NOMO-1 treated with DMSO at 0.1 percent for 48 hours (cell line): Measurements from ENCODE around the gene PTGES2.

Experiments used
- DNase-seq: peaks from one replicate; lab custom pipeline; 2025; ENCODE audit not compliant: unreplicated experiment; lab: John Stamatoyannopoulos, UW

Gene PTGES2

GRCh38 chr9:128106181-128106939 lies 21.2 kb downstream of the PTGES2 start:
- no peak for DNase-seq

GRCh38 chr9:128105538-128106175 lies 21.9 kb downstream of the PTGES2 start:
- DNase-seq = no peak

GRCh38 chr9:128104171-128104618 lies 23.3 kb downstream of the PTGES2 start:
- no peak for DNase-seq

DNA sequence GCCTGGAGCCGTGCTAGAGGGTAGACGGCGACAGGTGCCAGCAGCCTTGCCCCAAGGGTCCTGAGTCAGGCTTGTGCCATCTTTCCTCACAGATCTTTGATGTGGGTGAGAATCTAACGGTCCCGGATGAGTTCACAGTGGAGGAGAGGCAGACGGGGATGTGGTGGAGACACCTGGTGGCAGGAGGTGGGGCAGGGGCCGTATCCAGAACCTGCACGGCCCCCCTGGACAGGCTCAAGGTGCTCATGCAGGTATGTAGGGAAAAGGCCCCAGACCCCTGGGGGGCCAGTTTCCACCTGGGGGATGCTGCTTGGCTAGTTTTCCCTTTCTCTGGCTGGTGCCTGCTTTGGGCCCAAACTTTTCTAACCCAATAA lies 24.0 kb downstream of the PTGES2 start:
- no peak for DNase-seq

DNA sequence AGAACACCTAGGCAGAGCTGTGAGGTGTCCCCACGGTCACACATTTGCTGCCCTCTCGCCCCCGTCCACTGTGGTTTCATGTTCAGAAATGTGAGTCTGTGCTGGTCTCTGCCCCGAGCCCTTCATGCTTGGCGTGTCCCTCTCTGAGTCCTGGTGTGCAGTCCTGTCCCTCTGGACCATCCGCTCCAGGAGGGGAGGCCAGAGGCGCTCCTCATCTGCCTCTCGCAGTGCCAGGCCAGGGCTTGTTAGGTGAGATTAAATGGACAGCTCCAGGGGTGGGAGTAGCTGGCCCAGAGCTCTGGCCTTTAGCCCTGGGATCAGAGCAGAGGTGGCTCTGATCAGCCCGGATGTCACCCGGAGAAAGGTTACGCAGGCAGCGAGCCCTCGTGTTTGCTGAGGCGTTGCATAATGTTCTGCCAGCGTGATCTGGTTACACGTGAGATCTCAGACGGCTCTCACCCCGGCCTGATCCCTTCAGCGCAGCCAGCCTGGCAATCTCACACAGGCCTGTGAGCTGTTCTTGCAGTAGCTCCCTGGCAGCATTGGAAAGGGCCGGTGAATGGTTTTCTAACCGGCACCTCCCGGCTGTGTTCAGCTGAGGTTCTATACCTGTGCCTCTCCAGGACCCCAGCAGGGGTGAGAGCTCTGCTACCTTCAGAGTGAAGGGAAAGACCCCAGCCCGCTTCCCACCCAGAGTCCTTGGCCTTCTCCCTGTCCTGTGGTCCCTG lies 24.5 kb downstream of the PTGES2 start:
- no peak for DNase-seq

DNA sequence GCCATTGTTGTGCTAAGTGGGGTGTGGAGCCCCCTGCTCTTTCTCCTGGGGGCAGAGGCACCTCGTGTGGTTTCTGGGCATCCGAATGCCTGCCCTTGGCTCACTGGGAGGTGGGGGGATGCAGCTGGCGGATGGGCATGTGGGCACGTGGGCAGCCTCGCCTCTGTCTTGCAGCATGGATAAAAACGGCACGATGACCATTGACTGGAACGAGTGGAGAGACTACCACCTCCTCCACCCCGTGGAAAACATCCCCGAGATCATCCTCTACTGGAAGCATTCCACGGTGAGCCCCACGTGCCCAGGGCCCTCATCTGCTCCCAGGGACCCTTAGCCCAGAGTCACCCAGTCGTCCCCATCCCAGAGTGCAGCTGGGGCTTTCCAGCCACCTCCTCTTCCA lies 25.3 kb downstream of the PTGES2 start:
- no peak for DNase-seq

GRCh38 chr9:128101690-128102089 lies 25.8 kb downstream of the PTGES2 start:
- DNase-seq = no peak

DNA sequence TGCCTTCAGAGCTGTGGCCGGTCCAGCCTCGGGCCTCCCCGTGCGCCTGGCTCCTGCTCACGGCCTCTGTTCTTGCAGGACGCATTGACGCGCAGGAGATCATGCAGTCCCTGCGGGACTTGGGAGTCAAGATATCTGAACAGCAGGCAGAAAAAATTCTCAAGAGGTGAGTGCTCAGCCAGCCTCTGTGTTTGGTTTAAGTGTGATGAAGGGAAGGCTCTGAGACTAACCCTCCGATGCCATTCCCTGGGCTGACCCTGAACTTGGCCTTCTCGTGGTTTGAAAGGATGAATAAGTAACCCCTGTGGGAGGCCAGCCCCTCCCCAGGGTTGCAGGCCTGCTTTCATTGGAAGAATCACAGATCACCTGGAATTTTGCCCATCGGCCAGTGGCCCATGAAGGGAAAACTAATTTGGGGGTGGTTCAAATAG lies 26.3 kb downstream of the PTGES2 start:
- no peak for DNase-seq

DNA sequence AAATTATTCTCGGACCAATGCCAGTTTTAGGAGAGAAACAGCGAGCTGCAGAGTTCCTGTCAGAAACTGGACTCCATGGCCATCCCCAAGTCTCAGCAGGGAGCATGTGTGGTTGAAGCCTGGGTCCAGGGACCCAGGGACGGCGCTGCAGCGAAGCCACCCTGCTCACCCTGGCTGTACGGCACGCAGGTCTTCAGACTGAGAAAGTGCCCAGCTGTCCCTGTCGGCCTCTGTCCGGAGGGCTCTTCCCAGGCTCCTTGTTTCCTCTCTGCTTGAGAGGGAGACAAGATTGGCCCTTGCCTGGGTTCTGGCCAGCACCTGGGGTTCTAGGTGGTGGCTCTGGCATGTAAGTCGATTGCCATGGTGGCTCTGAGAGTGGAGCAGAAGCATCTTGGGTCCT lies 26.9 kb downstream of the PTGES2 start:
- DNase-seq = no peak

GRCh38 chr9:128099932-128100491 lies 27.5 kb downstream of the PTGES2 start:
- no peak for DNase-seq

- no peak for DNase-seq
These were observed 28.1 kb downstream of the PTGES2 start for GRCh38 chr9:128099231-128099931.

DNA sequence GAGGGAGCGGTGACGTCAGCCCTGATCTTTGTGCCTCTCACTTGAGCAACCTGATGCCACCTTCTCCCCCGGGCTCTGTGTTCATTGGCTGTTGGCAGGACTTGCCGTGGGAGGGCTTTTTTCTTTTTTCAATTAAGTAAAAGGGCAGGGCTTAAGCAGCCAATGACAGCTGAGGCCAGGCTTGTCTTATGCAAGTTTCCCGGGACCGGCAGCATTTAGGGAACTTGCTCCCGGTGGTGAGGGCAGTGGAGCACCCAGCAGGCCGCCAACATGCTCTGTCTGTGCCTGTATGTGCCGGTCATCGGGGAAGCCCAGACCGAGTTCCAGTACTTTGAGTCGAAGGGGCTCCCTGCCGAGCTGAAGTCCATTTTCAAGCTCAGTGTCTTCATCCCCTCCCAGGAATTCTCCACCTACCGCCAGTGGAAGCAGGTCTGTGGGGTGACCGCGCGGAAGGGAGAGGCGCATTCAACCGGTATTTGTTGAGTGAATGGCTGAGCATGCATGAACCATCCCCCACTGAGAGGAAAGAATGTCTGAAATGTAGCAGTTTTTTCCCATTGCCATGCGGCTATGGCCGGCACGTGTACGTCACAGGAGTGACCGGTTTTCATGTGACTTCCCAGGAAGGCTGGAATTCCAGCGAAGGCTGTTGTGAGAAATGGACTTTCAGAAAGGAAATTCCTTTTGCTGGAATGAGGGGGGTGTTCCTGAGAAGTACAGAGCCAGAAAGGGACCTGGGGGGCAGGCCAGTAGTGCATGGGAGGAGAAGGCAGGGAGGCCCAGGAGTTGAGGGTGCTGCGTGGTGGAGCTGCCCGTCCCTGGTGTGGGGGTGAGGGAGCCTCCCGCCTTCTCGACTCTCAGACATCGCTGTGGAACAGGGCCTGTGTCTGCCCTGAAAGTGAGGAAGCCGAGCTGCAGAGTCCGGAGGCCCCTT lies 29.0 kb downstream of the PTGES2 start:
- peak; percentile 94 for DNase-seq

DNA sequence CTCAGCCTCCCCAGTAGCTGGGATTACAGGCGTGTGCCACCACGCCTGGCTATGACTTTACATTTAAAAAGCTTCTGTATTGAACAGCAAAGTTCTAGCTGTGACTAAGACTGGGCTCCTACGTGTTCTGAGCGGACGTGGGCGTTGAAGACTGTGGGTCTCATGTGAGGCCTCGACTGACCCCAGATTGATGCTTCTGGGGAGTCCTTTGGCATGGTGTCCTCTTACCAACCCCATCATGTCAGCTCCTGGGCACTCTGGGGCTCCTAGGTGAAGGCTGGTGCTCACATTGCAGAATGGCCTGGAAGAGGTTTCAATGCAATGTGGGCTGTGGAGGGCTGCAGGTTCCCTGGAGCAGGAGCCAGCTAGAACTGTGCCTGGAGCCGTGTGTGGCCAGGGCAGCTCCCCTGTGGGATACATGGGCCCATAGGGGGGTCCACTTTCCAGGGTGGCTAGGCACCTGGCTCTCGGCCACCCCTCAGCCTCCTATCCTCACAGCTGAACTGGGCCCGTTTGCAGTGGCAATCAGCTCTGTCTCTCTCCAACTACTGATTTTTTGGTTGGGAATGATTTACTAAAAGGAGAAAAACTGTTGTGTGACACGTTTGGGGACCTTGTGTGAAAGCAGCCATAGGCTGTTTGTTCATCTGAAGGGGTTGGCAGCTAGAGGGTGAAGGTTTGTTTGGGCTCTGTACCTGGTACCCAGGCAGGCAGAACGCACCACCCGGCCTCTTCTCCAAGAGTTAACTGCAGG lies 29.8 kb downstream of the PTGES2 start:
- no peak for DNase-seq

DNA sequence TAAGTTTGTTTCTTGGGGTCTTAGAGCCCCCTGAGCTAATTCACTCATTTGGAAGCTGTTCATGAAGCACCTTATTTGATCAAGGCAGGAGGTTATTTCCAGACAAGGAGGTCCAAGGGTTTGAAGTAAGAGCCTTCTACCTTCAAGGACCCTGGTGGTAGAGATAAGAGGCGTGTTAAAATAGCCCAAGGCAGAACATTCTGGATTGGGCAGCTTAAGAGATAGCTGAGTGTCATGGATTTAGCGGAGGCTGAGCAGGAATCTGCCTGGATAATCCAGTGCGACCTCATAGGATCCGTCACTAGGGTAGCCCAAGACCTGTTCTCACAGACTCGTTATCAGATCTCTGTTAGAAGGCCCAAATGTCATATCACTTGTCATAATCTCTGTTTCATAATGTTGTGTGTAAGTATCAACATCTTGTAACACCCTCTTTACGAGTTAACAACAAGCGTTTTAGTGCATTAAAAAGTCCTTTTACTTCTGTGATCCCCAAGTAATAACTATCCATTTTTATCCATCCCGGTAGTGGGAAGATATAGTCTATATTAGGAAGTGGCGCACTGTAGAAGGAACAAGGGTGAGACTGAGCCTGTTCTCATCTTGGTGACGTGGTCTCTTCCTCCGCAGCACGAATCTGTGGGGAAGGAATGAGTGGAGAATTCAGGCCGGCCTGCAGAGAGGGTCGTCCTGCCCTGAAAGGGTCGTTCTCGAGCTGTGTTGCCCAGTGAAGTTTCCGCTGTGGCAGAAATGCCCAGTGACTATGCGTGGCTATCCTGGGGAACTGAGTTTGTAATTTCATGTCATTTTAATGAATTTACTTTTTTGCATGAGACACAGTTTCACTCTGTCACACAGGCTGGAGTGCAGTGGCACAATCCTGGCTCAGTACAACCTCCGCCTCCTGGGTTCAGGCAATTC lies 30.7 kb downstream of the PTGES2 start:
- DNase-seq = no peak

- no peak for DNase-seq
These were observed 32.5 kb downstream of the PTGES2 start for GRCh38 chr9:128094950-128095544.

DNA sequence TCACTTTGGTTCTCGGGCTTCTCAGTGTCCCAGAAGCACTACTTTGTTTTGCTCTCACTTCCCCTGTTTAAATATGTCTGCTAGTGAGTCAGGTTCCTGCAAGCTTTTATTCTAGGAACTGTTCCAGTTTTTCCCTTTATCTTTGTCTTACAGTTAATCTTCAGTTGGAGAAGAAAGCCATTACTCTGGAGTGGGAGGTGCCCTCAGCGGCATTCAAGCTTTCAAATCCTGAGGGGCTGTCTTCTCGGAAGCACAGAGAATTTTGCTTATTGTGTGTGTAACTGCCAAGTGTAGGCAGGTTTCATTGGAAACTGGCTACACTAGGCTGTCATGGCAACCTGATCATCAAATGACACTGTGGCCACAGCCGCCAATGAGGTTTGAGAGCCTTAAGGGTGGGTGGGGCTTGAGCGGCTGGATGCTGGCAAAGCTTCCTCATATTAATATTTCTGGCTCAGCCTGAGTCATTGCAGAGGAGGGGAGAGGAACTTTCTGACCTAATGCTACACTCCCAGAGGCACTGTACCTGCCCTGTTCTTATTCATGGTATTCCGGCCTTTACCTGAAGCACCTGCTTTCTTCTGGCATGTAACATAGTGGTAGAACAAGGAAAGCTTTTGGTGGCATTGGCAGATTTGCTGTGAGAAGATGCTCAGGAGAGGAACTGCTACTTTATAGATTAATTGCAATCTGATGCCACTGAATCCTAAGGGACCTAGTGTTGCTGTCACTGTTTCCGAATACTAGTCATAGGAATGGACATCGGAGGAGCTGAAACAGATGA lies 33.2 kb downstream of the PTGES2 start:
- peak; percentile 94 for DNase-seq

- no peak for DNase-seq
These were observed 34.5 kb downstream of the PTGES2 start for GRCh38 chr9:128093011-128093410.
